ENCODE measurements around the gene ALKBH8. TPM values are rescaled to one million over a fixed set of nuclear protein-coding genes. Genes with fewer than 3 reads are reported as not detected.

The ALKBH8 gene, protein sequence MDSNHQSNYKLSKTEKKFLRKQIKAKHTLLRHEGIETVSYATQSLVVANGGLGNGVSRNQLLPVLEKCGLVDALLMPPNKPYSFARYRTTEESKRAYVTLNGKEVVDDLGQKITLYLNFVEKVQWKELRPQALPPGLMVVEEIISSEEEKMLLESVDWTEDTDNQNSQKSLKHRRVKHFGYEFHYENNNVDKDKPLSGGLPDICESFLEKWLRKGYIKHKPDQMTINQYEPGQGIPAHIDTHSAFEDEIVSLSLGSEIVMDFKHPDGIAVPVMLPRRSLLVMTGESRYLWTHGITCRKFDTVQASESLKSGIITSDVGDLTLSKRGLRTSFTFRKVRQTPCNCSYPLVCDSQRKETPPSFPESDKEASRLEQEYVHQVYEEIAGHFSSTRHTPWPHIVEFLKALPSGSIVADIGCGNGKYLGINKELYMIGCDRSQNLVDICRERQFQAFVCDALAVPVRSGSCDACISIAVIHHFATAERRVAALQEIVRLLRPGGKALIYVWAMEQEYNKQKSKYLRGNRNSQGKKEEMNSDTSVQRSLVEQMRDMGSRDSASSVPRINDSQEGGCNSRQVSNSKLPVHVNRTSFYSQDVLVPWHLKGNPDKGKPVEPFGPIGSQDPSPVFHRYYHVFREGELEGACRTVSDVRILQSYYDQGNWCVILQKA
- 6.8 TPM for polyA plus RNA-seq (2012; ENCODE audit: insufficient read length, low read depth)

DNA sequence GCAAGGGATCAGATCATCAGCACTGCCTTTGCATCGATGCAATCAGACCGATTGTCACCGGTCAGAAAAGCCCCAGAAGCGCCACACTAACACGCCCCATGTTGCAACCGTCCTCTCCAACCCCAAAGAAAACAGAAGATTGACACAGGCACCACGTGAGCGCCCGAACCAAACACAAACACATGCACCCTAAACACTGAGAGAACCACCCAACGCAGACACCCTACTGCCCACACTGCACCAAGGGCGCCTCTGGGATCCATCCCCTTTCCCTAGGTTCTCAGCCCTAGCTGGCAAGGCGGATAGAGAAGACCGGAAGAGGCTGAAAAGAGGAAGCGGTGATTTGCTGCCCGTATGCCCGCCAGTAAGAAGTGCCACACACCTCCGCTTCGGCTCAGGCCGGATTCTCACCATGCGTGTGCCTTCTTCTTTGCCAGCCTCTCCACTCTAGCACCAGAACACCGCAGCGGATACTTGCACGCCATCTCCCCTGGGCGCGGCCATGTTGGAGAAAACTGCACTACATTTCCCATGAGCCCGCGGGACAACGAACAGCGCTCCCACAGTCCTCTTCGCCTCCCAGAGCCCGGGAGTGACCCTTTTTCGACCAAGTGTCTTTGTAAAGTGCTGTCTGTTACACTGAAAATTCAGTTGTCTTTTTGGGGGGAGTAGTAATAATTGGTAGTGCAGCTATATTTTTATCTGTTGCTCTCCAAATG lies at the start of gene ALKBH8:
Gene ALKBH8, minus strand, starts transcription at position 517 of the 719 bp plus-strand sequence. CDS start 4,842 bp downstream, outside the sequence.
- peak; percentile 50 for TF ChIP-seq FOXP2 (optimal IDR thresholded peaks at IDR 0.05; ENCODE audit: borderline replicate concordance, extremely low read depth, extremely low read length, insufficient read depth)
- TF ChIP-seq REST (IDR thresholded peaks at IDR 0.05; ENCODE audit: insufficient read depth in 1 of 2, low read depth in 2 of 2, low read length in 2 of 2), result no peak
- 0 out of 2 replicates have a peak, but pooled peaks have one; percentile 45 for TF ChIP-seq TAF1 (IDR thresholded peaks at IDR 0.05; ENCODE audit: borderline replicate concordance, insufficient read depth, low read length)
- no peak; the same call in 1 of the 2 replicates for TF ChIP-seq POLR2AphosphoS5 (IDR thresholded peaks at IDR 0.05; ENCODE audit: low read depth, low read length)
- TF ChIP-seq SIN3A (IDR thresholded peaks at IDR 0.05; ENCODE audit: borderline replicate concordance, insufficient read depth, low read length), result peak; percentile 97

DNA sequence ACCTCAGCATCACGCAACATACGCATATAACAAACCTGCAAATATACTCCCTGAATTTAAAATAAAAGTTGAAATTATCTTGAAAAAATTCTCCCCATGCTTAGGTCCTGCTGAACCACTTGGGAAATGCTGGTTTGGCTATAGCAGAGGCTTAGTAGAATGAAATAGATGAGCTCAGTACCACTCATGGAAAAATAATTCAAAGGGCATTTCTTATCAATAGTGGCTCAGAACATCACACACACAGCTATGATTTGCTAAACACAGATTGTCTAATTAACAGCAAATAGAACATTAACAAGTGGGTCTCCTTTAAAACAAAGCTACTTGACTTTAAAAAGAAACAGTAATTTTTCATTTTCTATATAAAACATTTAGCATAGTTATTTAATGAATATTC lies 46.9 kb upstream of the ALKBH8 start:
- no peak for TF ChIP-seq FOXP2 (optimal IDR thresholded peaks at IDR 0.05; ENCODE audit: borderline replicate concordance, extremely low read depth, extremely low read length, insufficient read depth)
- TF ChIP-seq TAF1 (IDR thresholded peaks at IDR 0.05; ENCODE audit: borderline replicate concordance, insufficient read depth, low read length), result no peak
- TF ChIP-seq SIN3A (IDR thresholded peaks at IDR 0.05; ENCODE audit: borderline replicate concordance, insufficient read depth, low read length), result no peak
- no peak for TF ChIP-seq POLR2AphosphoS5 (IDR thresholded peaks at IDR 0.05; ENCODE audit: low read depth, low read length)

- TF ChIP-seq TAF1 (IDR thresholded peaks at IDR 0.05; ENCODE audit: borderline replicate concordance, insufficient read depth, low read length) (no peak), FOXP2 (optimal IDR thresholded peaks at IDR 0.05; ENCODE audit: borderline replicate concordance, extremely low read depth, extremely low read length, insufficient read depth) (no peak), REST (IDR thresholded peaks at IDR 0.05; ENCODE audit: insufficient read depth in 1 of 2, low read depth in 2 of 2, low read length in 2 of 2) (no peak), POLR2AphosphoS5 (IDR thresholded peaks at IDR 0.05; ENCODE audit: low read depth, low read length) (no peak), SIN3A (IDR thresholded peaks at IDR 0.05; ENCODE audit: borderline replicate concordance, insufficient read depth, low read length) (no peak)
These were observed 44.1 kb upstream of the ALKBH8 start for GRCh38 chr11:107609400-107610218.

GRCh38 chr11:107608809-107609208 lies 43.3 kb upstream of the ALKBH8 start:
- TF ChIP-seq SIN3A (IDR thresholded peaks at IDR 0.05; ENCODE audit: borderline replicate concordance, insufficient read depth, low read length), result no peak
- TF ChIP-seq FOXP2 (optimal IDR thresholded peaks at IDR 0.05; ENCODE audit: borderline replicate concordance, extremely low read depth, extremely low read length, insufficient read depth), result no peak
- TF ChIP-seq TAF1 (IDR thresholded peaks at IDR 0.05; ENCODE audit: borderline replicate concordance, insufficient read depth, low read length), result no peak
- no peak for TF ChIP-seq REST (IDR thresholded peaks at IDR 0.05; ENCODE audit: insufficient read depth in 1 of 2, low read depth in 2 of 2, low read length in 2 of 2)
- TF ChIP-seq POLR2AphosphoS5 (IDR thresholded peaks at IDR 0.05; ENCODE audit: low read depth, low read length), result no peak

Measured in PFSK-1 (cell line).